Measurements from ENCODE around the gene LRRFIP2.
"Not testable (repeated sequence)": the region's sequence is repeated elsewhere in the genome, so short reads cannot be mapped to it uniquely, and the experiment has no call there.

Gene LRRFIP2

DNA sequence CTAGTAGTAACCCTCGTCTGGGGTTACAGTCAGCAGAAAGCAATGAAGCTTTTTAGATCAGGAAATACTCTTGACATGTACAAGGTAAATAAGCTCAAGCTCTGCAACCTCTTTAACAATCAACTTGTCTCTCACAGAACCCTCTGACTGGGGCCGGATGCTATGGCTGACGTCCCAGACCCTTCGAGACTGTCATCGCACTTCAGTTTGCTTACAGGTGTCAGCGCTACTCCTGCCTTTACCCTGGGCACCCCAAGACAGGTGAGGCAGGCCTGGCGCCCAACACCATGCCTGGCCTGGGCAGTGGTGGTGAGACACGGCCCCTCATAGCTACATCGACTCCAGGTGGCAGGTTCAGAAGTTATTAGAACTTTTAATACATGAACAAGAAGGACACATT, 30.6 kb downstream of the LRRFIP2 start:
- no peak for DNase-seq

DNA sequence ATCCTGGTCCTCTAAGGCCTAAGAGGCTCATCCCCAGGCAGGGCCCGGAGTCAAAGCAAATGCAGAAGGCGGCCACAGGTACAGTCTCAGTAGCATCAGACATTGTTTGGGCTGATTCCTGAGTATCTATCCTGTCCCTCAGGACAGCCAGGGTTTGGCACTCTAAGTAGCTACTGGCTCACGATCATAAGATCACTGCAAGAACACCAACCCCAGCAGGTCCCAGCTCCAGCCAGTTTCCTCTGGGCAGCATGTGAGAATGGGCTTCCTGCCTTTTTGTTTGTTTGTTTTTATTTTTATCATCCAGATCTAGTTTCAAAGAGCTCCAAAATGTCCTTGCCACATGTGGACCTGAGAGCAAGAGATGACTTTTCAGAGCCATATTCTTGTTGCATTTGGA, 32.7 kb downstream of the LRRFIP2 start:
- no peak for DNase-seq

- no peak for DNase-seq
Measured at GRCh38 chr3:37140899-37141541, 33.4 kb downstream of the LRRFIP2 start.

- no peak for DNase-seq
Measured at GRCh38 chr3:37139567-37140052, 34.8 kb downstream of the LRRFIP2 start.

DNA sequence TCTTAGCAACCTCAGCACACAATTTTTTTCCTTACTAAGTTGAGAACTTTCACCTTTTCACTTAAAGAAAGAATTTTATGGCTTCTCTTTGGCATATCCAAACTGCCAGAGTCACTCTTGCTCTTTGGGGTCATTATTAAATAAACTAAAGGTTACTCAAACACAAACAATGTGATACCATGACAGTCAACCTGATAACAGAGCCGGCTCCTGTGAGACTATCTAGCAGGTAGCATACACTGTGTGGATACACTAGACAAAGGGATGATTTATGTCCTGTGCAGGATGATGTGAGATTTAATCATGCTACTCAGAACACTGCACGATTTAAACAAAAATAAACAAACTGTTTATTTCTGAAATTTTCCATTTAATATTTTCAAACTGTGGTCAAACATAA, 35.6 kb downstream of the LRRFIP2 start:
- DNase-seq = no peak

DNA sequence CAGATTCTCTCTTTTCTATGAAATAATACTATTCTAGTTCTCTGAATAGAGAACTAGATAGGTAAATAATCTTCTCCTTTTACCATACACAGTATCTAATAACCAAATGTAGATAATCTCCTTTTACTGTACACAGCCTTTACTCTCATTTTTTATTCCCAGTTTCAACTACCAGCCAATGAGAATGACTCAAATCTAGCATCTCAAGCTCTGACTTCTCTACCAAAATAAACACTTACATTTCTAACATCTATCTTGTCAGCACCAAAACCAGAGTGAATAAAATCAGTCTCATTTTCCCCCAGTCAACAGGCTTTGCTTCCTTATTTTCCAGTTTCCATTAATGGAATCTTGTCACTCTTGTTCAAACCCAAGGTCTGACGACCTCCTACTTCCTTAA, 36.9 kb downstream of the LRRFIP2 start:
- peak; percentile 25 for DNase-seq

DNA sequence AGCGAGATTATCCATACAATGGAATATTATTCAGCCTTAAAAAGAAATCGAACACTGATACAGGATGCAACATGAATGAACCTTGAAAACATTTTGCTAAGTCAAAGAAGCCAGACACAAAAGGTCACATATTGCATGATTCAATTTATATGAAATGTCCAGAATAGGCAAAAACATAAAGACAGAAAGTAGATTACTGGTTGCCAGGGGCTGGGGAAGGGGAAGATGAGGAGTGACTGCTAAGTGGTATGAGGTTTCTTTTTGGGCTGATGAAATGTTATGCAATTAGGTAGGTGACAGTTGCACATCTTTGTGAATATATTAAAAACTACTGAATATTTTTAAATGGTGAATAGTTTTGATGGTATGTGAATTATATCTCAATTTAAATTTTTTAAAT, 38.3 kb downstream of the LRRFIP2 start:
- DNase-seq = peak; percentile 84

DNA sequence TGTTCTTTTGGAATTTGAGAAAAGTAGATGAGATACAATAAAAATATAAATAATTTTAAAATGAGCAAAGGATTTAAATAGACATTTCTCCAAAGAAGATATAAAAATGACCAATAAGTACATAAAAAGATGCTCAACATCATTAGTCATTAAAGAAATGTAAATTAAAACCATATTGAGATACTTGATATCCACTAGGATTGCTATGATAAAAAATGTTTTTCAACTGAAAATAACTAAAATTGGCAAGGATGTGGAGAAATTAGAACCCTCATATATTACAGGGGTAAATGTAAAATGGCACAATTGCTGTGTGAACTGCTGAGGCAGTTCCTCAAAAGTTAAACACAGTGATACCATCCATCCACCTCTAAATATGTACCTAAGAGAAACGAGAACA, 38.8 kb downstream of the LRRFIP2 start:
- peak; percentile 46 for DNase-seq

DNA sequence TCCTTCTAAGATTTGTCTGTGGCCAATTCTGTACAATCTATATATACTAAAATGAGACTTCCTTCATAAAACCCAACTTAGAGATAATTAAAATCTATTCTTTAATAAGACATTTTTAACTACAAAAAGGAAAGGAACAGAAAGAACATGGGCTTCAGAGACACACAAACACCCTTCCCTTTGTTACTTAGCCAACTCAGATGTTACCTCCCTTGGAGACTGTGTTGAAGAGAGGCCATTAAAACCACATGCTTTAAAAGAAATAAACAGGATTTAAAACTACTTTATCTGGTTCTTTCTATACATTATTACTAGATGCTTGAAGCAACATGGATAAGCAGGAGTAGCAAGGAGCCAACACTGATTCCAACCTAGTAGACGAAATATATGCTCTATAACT, 42.0 kb downstream of the LRRFIP2 start:
- no peak for DNase-seq

GRCh38 chr3:37131860-37132144, 42.6 kb downstream of the LRRFIP2 start:
- DNase-seq = no peak

- no peak for DNase-seq
Measured at GRCh38 chr3:37130984-37131859, 43.2 kb downstream of the LRRFIP2 start.

DNA sequence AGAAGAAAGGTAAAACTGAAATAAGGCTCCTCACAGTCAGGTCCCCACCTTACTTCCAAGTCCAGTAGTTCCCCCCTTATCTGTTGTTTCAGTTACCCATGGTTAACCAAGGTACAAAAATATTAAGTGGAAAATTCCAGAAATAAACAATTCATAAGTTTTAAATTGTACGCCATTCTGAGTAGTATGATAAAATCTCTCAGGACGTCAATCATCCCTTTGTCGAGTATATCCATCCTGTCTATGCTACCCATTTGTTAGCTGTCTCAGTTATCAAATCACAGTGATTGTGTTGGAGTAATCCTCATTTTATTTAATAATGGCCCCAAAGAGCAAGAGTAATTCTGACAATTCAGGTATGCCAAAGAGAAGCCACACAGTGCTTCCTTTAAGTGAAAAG, 43.9 kb downstream of the LRRFIP2 start:
- no peak for DNase-seq

GRCh38 chr3:37129871-37130270, 44.5 kb downstream of the LRRFIP2 start:
- peak; percentile 88 for DNase-seq

- DNase-seq = no peak
Measured at GRCh38 chr3:37127340-37127739, 47.0 kb downstream of the LRRFIP2 start.

DNA sequence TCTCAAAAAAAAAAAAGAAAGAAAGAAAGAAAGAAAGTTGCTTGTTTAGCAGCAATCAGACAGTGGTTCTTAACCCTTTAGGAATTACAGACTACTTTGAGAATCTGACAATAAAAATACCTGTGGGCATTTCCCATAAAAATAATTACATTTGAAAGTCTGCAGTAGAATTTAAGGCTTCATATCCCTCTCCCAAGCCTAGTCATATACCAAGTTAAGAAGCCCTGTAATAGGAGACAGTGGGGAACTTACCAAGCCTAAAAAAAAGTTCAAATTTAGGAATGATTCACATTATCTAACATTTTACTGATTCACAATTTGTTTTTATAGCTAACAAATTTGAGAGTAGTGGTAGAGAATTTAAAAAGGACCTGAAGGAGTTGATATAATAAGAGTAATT, 47.5 kb downstream of the LRRFIP2 start:
- no peak for DNase-seq

DNA sequence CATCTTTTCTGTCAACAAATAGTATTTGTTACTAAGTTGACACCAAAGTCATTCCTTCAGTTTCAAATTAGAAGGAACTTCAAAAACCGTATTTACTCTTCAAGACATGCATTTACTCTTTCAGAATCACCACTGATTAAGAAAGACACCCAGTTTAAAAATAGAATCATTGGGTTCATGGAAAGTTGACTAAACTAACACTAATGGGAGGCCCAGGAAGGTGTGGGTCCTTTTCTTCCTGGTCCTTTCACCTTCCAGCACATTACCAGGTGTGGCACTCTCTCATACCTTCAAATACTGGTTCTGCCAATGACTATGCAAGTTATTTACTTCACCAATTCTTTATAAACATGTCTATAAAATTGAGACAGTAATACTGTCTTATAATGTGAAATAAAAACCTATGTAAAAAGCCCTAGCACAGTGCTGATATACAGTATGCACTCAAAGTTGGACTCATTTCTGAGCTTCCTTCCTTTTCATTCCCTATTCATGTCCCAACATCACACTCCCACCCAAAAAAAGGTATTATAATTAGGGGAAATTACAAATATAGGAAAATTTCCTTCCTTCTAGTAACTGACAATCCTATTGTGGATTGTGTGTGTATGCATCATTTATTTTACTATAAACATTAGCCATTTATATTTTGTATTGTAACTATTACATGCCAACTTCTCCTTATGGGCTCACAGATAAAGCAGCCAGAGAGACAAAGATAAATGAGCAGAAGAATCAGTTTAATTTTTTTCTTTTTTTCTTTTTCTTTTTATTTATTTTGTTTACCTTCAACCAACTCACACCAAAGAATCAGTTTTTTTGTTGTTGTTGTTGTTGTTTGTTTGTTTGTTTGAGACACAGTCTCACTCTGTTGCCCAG, 48.9 kb downstream of the LRRFIP2 start:
- no peak for DNase-seq

- DNase-seq = no peak
Measured at GRCh38 chr3:37124435-37124834, 49.9 kb downstream of the LRRFIP2 start.

GRCh38 chr3:37123292-37123691, 51.1 kb downstream of the LRRFIP2 start:
- no peak for DNase-seq

- not testable (repeated sequence) for DNase-seq
Measured at GRCh38 chr3:37122069-37122468, 52.3 kb downstream of the LRRFIP2 start.

GRCh38 chr3:37118163-37118562, 56.2 kb downstream of the LRRFIP2 start:
- no peak for DNase-seq

DNA sequence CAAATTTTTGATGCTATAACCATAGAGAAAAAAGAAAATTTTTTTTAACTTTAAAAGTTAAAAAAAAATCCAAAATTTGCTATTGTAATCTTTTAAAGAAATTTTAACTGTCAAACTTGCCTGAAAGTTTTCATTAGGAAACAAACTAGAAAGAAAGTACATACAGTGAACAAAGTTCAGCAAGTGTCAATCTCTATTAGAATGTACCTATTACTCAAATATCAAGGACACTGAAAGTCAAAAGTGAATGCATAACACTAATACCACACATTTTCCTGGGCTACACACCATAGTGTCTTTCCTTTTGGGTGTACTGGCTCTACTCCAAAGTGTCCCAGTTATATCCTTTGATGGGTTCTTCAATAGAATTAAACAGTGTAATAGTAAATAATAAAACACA, 56.8 kb downstream of the LRRFIP2 start:
- no peak for DNase-seq

- no peak for DNase-seq
Measured at GRCh38 chr3:37116998-37117397, 57.4 kb downstream of the LRRFIP2 start.

- no peak for DNase-seq
Measured at GRCh38 chr3:37115446-37115845, 58.9 kb downstream of the LRRFIP2 start.

Data from fibroblast of skin of scalp (primary cell).